ENCODE results near the gene RBBP4.
"Not testable (repeated sequence)": the region's sequence is repeated elsewhere in the genome, so short reads cannot be mapped to it uniquely, and the experiment has no call there.

Gene RBBP4

DNA sequence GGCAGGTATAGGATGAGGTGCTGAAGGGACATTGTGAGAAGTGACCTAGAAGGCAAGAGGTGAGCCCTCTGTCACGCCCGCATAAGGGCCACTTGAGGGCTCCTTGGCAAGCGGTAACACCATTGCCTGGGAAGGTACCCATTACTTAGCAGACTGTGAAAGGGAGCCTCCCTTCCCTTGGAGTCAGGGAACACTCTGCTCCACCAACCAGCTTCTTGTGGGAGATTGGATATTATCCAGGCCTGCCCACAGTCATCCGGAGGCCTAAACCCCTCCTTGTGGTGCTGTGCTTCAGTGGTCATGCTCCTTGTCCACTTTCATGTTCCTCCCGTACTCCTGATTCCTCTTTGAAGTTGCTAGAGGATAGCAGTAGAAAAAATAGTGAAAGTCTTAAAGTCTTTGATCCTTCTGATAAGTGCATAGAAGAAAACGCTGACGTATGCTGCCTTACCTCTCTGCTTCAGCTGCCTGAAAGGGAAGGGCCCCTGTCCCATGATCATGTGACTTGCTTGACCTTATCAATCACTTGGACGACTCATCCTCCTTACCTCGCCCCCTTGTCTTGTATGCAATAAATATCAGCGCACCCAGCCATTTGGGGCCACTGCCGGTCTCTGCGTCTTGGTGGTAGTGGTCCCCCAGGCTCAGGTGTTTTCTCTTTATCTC, 16.0 kb downstream of the RBBP4 start:
- no peaks in the 10 kb centered on the region for H3K4me1 ChIP-seq (ENCODE audit: control insufficient read depth in 2 of 2, insufficient read depth in 1 of 2, low read depth in 1 of 2, low read length in 2 of 2)
- no peak overlapping the region for H3K4ac ChIP-seq (ENCODE audit: low read length)
- peaks cover 37 to 99% of the 10 kb centered on the region in 2 donors for H3K36me3 ChIP-seq (replicated peaks in 1 of 2; ENCODE audit: control insufficient read depth in 2 of 2, insufficient read depth in 2 of 2, low read length in 2 of 2)
- H3K79me1 ChIP-seq (ENCODE audit: low read depth, low read length), result no peaks in the 10 kb centered on the region
- H2AFZ ChIP-seq (ENCODE audit: low read length), result no peak overlapping the region
- H2AK5ac ChIP-seq (ENCODE audit: low read depth, low read length), result no peak overlapping the region
- H3K18ac ChIP-seq (ENCODE audit: low read length), result no peak overlapping the region
- no peak overlapping the region for H2BK12ac ChIP-seq (ENCODE audit: low read length)
- no peak overlapping the region for H4K91ac ChIP-seq (ENCODE audit: low read depth, low read length, poor library complexity)
- no peak overlapping the region for H3K9ac ChIP-seq (ENCODE audit: low read depth, low read length, poor library complexity)
- no peak overlapping the region for H2BK120ac ChIP-seq (ENCODE audit: low read depth, low read length)
- no CpG with 5 or more reads among the region's 12 CpGs for WGBS, 2 donors (ENCODE audit: extremely low coverage in 2 of 2, insufficient read length in 2 of 2, insufficient replicate concordance in 1 of 2)
- H2BK5ac ChIP-seq (ENCODE audit: low read length), result no peak overlapping the region
- no peak overlapping the region for H4K8ac ChIP-seq (ENCODE audit: low read depth, low read length)
- no peak overlapping the region for H3K23ac ChIP-seq (ENCODE audit: low read depth, low read length, poor library complexity)
- no peaks in the 10 kb centered on the region for H3K27me3 ChIP-seq (ENCODE audit: control insufficient read depth in 3 of 3, insufficient read depth in 3 of 3, low read depth in 1 of 3, low read length in 3 of 3)
- H3K4me3 ChIP-seq (ENCODE audit: low read length in 2 of 2), result no peak overlapping the region
- H3K9me3 ChIP-seq (replicated peaks in 1 of 2; ENCODE audit: control insufficient read depth in 2 of 2, insufficient read depth in 1 of 2, low read depth in 1 of 2, low read length in 2 of 2), result no peaks in the 10 kb centered on the region
- H3K4me2 ChIP-seq (ENCODE audit: insufficient read depth, low read length, poor library complexity, severe bottlenecking), result no peak overlapping the region
- no peak overlapping the region for H3K27ac ChIP-seq (replicated peaks; ENCODE audit: low read length)
- H2BK15ac ChIP-seq (ENCODE audit: low read length), result no peak overlapping the region
- no peak overlapping the region for H3K14ac ChIP-seq (ENCODE audit: low read length)
- no peak for DNase-seq (ENCODE audit: low spot score)

DNA sequence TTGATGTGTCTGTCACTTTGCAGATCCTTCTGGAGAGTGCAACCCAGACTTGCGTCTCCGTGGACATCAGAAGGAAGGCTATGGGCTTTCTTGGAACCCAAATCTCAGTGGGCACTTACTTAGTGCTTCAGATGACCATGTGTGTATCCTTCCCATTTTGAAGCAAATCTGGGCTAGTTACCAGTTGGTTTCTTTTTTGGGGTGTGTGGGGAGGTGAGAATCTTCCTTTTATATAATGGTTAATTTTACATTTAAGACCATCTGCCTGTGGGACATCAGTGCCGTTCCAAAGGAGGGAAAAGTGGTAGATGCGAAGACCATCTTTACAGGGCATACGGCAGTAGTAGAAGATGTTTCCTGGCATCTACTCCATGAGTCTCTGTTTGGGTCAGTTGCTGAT, 17.7 kb downstream of the RBBP4 start:
- not testable (repeated sequence) for H2BK5ac ChIP-seq (ENCODE audit: low read length); H3K79me1 ChIP-seq (ENCODE audit: low read depth, low read length); H3K18ac ChIP-seq (ENCODE audit: low read length); H4K8ac ChIP-seq (ENCODE audit: low read depth, low read length); H3K27me3 ChIP-seq (ENCODE audit: control insufficient read depth in 3 of 3, insufficient read depth in 3 of 3, low read depth in 1 of 3, low read length in 3 of 3); H3K23ac ChIP-seq (ENCODE audit: low read depth, low read length, poor library complexity); H3K4me1 ChIP-seq (ENCODE audit: control insufficient read depth in 2 of 2, insufficient read depth in 1 of 2, low read depth in 1 of 2, low read length in 2 of 2); H2BK120ac ChIP-seq (ENCODE audit: low read depth, low read length); H2AFZ ChIP-seq (ENCODE audit: low read length); H3K27ac ChIP-seq (replicated peaks; ENCODE audit: low read length); H2BK15ac ChIP-seq (ENCODE audit: low read length); H3K4me3 ChIP-seq (ENCODE audit: low read length in 2 of 2); DNase-seq (ENCODE audit: low spot score); H2AK5ac ChIP-seq (ENCODE audit: low read depth, low read length); H3K4ac ChIP-seq (ENCODE audit: low read length); H3K14ac ChIP-seq (ENCODE audit: low read length); H3K9ac ChIP-seq (ENCODE audit: low read depth, low read length, poor library complexity); H2BK12ac ChIP-seq (ENCODE audit: low read length); H3K4me2 ChIP-seq (ENCODE audit: insufficient read depth, low read length, poor library complexity, severe bottlenecking); H3K9me3 ChIP-seq (replicated peaks in 1 of 2; ENCODE audit: control insufficient read depth in 2 of 2, insufficient read depth in 1 of 2, low read depth in 1 of 2, low read length in 2 of 2); H4K91ac ChIP-seq (ENCODE audit: low read depth, low read length, poor library complexity)
- WGBS, 2 donors (ENCODE audit: extremely low coverage in 2 of 2, insufficient read length in 2 of 2, insufficient replicate concordance in 1 of 2), result no CpG with 5 or more reads among the region's 5 CpGs
- H3K36me3 ChIP-seq (replicated peaks in 1 of 2; ENCODE audit: control insufficient read depth in 2 of 2, insufficient read depth in 2 of 2, low read length in 2 of 2), result peaks cover 39 to 100% of the 10 kb centered on the region in 2 donors

GRCh38 chr1:32676945-32677344, 25.9 kb downstream of the RBBP4 start:
- Histone ChIP-seq H3K9ac (ENCODE audit: low read depth, low read length, poor library complexity) (no peak overlapping the region), H2AK5ac (ENCODE audit: low read depth, low read length) (no peak overlapping the region), H2BK15ac (ENCODE audit: low read length) (no peak overlapping the region), H2BK5ac (ENCODE audit: low read length) (no peak overlapping the region), H3K79me1 (ENCODE audit: low read depth, low read length) (peaks cover 4% of the 10 kb centered on the region), H3K4me1 (ENCODE audit: control insufficient read depth in 2 of 2, insufficient read depth in 1 of 2, low read depth in 1 of 2, low read length in 2 of 2) (no peaks in the 10 kb centered on the region), H2AFZ (ENCODE audit: low read length) (no peak overlapping the region), H4K91ac (ENCODE audit: low read depth, low read length, poor library complexity) (no peak overlapping the region), H3K14ac (ENCODE audit: low read length) (no peak overlapping the region), H3K23ac (ENCODE audit: low read depth, low read length, poor library complexity) (no peak overlapping the region), H3K4ac (ENCODE audit: low read length) (no peak overlapping the region), H3K36me3 (replicated peaks in 1 of 2; ENCODE audit: control insufficient read depth in 2 of 2, insufficient read depth in 2 of 2, low read length in 2 of 2) (peaks cover 33 to 100% of the 10 kb centered on the region in 2 donors), H3K4me3 (ENCODE audit: low read length in 2 of 2) (no peak overlapping the region), H4K8ac (ENCODE audit: low read depth, low read length) (no peak overlapping the region), H2BK120ac (ENCODE audit: low read depth, low read length) (no peak overlapping the region), H3K4me2 (ENCODE audit: insufficient read depth, low read length, poor library complexity, severe bottlenecking) (no peak overlapping the region), H3K27ac (replicated peaks; ENCODE audit: low read length) (no peak overlapping the region), H2BK12ac (ENCODE audit: low read length) (no peak overlapping the region), H3K18ac (ENCODE audit: low read length) (no peak overlapping the region), H3K9me3 (replicated peaks in 1 of 2; ENCODE audit: control insufficient read depth in 2 of 2, insufficient read depth in 1 of 2, low read depth in 1 of 2, low read length in 2 of 2) (no peaks in the 10 kb centered on the region), H3K27me3 (ENCODE audit: control insufficient read depth in 3 of 3, insufficient read depth in 3 of 3, low read depth in 1 of 3, low read length in 3 of 3) (no peaks in the 10 kb centered on the region)
- no CpG with 5 or more reads among the region's 3 CpGs for WGBS, 2 donors (ENCODE audit: extremely low coverage in 2 of 2, insufficient read length in 2 of 2, insufficient replicate concordance in 1 of 2)
- DNase-seq (ENCODE audit: low spot score), result no peak

DNA sequence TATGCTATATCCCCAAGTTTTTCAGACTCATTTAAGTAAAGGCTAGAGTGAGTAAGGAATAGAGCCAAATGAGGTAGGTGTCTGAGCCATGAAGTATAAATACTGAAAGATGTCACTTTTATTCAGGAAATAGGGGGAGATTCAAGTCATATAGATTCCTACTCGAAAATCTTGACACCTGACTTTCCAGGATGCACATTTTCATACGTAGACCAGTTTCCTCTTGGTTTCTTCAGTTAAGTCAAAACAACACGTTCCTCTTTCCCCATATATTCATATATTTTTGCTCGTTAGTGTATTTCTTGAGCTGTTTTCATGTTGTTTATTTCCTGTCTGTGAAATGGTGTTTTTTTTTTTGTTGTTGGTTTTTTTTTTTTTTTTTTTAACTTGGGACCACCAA, 29.0 kb downstream of the RBBP4 start:
- WGBS, 2 donors (ENCODE audit: extremely low coverage in 2 of 2, insufficient read length in 2 of 2, insufficient replicate concordance in 1 of 2), result no CpG with 5 or more reads among the region's 4 CpGs

More for the DNA sequence above, 29.0 kb downstream of the RBBP4 start:
- not testable (repeated sequence) for H3K9me3 ChIP-seq (replicated peaks in 1 of 2; ENCODE audit: control insufficient read depth in 2 of 2, insufficient read depth in 1 of 2, low read depth in 1 of 2, low read length in 2 of 2); H3K4me1 ChIP-seq (ENCODE audit: control insufficient read depth in 2 of 2, insufficient read depth in 1 of 2, low read depth in 1 of 2, low read length in 2 of 2); H2AFZ ChIP-seq (ENCODE audit: low read length); H2BK5ac ChIP-seq (ENCODE audit: low read length); H3K18ac ChIP-seq (ENCODE audit: low read length); H4K8ac ChIP-seq (ENCODE audit: low read depth, low read length); H2AK5ac ChIP-seq (ENCODE audit: low read depth, low read length); H3K27me3 ChIP-seq (ENCODE audit: control insufficient read depth in 3 of 3, insufficient read depth in 3 of 3, low read depth in 1 of 3, low read length in 3 of 3); H3K4ac ChIP-seq (ENCODE audit: low read length); H2BK15ac ChIP-seq (ENCODE audit: low read length); H3K23ac ChIP-seq (ENCODE audit: low read depth, low read length, poor library complexity); H3K27ac ChIP-seq (replicated peaks; ENCODE audit: low read length); H4K91ac ChIP-seq (ENCODE audit: low read depth, low read length, poor library complexity); H2BK12ac ChIP-seq (ENCODE audit: low read length); H2BK120ac ChIP-seq (ENCODE audit: low read depth, low read length); H3K9ac ChIP-seq (ENCODE audit: low read depth, low read length, poor library complexity); H3K14ac ChIP-seq (ENCODE audit: low read length); H3K4me3 ChIP-seq (ENCODE audit: low read length in 2 of 2); DNase-seq (ENCODE audit: low spot score); H3K79me1 ChIP-seq (ENCODE audit: low read depth, low read length); H3K4me2 ChIP-seq (ENCODE audit: insufficient read depth, low read length, poor library complexity, severe bottlenecking)
- peaks cover 30 to 100% of the 10 kb centered on the region in 2 donors for H3K36me3 ChIP-seq (replicated peaks in 1 of 2; ENCODE audit: control insufficient read depth in 2 of 2, insufficient read depth in 2 of 2, low read length in 2 of 2)
